ENCODE results near the gene JCHAIN.

DNA sequence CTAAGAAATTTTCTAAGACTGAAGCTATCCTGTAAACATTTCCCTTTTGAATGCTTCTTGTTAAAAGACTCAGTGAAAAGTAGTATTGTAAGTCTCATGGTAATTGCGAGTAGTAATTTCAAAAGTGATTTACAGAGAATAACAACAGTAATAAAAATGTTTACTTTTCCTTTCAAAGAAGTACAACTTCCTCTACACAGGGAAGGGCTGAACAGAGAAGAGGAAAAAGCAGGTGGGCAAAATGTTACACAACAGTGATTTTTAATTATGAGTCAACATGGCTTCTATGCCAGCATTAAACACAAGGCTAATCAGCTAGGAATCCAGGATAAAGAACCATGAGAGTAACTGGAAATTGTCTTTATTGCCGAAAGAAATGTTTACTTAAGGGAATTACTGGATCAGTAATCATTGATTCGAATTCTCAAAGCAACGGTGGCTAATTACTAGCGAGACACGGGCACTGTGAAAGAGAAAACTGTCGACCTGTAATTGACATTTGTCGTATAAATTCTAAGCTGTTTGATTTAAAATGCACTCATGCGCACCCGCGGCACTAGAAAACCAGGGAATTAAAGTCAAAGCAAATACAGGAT, 37.4 kb upstream of the JCHAIN start:
- no peak for TF ChIP-seq CTCF (IDR thresholded peaks at IDR 0.05)
- TF ChIP-seq POLR2A (IDR thresholded peaks at IDR 0.05): no peak
- no peak for TF ChIP-seq EP300 (IDR thresholded peaks at IDR 0.05)
- no peak for TF ChIP-seq POLR2AphosphoS5 (IDR thresholded peaks at IDR 0.05)

Measured in sigmoid colon (tissue), 4 donors.